ENCODE results near the gene KLHL15.
A peak's percentile ranks its signal among the peaks of the same experiment; 100 is the strongest.

Gene KLHL15

DNA sequence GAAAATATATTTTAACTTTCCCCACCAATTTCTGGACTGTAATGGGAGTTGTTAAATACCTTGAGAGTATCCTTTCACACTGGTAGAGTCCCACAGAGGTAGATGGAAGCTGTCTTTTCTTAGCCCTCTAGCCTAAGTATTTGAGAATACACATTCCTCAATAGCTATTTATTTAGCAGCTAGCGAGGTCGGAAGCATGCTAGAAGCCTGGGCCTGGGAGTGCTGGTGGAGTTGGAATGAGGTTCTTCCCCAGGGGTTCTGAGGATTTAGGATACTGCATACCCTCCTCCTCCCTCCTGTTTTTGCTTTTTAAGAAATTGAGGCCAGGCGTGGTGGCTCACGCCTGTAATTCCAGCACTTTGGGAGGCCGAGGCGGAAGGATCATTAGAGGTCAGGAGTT lies 999 bp upstream of the KLHL15 start:
- Histone ChIP-seq H3K9me3 (ENCODE audit: insufficient read depth, low read depth, low read length) (no peaks in the 10 kb centered on the region), H3K4me2 (ENCODE audit: low read depth, low read length, poor library complexity, severe bottlenecking) (no peak overlapping the region), H3K79me2 (ENCODE audit: insufficient read depth, low read length) (peaks cover 21% of the 10 kb centered on the region), H3K4me1 (ENCODE audit: insufficient read depth, low read length, poor library complexity, severe bottlenecking) (peaks cover 5% of the 10 kb centered on the region), H3K36me3 (ENCODE audit: insufficient read depth, low read length) (no peaks in the 10 kb centered on the region), H2AFZ (ENCODE audit: low read length) (no peak overlapping the region), H3K4me3 (ENCODE audit: low read length, poor library complexity, severe bottlenecking) (no peak overlapping the region), H3K9ac (ENCODE audit: low read depth, low read length, poor library complexity, severe bottlenecking) (no peak overlapping the region), H3F3A (ENCODE audit: low read depth) (no peaks in the 10 kb centered on the region), H4K20me1 (ENCODE audit: insufficient read depth, low read length, poor library complexity, severe bottlenecking) (peaks cover 8% of the 10 kb centered on the region), H3K9me2 (replicated peaks; ENCODE audit: low read depth, low read length) (no peaks in the 10 kb centered on the region), H3K27me3 (ENCODE audit: insufficient read depth, low read length, poor library complexity, severe bottlenecking) (no peaks in the 10 kb centered on the region)
- TF ChIP-seq, protein P1, sequence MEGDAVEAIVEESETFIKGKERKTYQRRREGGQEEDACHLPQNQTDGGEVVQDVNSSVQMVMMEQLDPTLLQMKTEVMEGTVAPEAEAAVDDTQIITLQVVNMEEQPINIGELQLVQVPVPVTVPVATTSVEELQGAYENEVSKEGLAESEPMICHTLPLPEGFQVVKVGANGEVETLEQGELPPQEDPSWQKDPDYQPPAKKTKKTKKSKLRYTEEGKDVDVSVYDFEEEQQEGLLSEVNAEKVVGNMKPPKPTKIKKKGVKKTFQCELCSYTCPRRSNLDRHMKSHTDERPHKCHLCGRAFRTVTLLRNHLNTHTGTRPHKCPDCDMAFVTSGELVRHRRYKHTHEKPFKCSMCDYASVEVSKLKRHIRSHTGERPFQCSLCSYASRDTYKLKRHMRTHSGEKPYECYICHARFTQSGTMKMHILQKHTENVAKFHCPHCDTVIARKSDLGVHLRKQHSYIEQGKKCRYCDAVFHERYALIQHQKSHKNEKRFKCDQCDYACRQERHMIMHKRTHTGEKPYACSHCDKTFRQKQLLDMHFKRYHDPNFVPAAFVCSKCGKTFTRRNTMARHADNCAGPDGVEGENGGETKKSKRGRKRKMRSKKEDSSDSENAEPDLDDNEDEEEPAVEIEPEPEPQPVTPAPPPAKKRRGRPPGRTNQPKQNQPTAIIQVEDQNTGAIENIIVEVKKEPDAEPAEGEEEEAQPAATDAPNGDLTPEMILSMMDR (conservative IDR thresholded peaks at IDR 0.05; ENCODE audit: low read length), result no peak

DNA sequence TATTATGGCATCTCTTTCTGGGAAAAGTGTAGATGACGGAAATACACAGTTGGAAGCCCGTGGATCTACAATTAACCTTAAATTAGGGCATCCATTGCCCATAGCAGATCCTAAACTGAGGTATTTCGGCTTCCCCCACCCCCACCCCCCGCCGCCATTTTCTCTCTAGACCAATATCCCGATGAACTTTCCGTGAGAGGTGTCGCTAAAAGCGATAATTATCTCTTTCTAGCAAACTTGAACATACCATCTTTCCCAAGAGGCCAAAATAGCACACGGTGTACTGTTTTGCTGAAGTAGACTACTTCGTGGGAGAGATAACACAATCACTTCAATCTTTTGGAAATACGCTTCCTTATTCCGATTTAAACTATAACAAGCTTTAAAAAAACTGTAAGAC lies 554 bp downstream of the KLHL15 start:
- no peaks in the 10 kb centered on the region for H3K27me3 ChIP-seq (ENCODE audit: insufficient read depth, low read length, poor library complexity, severe bottlenecking)

DNA sequence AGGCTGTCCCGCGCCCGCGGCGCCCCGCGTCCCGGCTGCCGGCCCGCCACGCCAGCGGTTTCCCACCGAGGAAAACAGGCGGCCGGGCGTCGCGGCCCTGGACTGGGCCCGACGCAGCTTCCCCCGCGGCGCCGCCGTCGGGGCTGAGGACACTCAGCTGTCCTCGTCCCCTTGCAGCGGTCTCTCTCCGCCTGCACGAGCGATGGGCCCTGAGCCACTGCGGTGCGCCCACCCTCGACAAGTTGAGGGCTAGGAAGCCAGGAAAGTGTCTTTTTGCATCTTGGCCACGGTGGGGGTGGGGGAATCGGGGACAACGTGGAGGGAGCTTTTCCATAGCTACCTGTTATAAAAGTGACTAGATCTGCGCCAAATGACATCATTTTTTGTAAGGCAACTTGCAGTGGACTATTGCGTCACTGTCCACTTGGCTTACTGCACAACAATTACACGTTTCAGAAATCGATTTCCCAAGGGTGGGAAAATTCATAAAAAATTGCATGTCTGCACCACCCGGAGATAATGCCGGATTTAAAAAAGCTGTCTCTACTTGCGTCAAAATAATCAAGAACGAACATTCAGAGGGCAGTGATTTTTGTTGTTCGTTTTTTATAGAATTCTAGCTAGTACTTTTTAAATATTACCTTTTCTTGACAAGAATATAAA lies 1.1 kb downstream of the KLHL15 start:
- Histone ChIP-seq H4K20me1 (ENCODE audit: insufficient read depth, low read length, poor library complexity, severe bottlenecking) (peaks cover 19% of the 10 kb centered on the region), H3K4me1 (ENCODE audit: insufficient read depth, low read length, poor library complexity, severe bottlenecking) (peaks cover 7% of the 10 kb centered on the region), H3F3A (ENCODE audit: low read depth) (no peaks in the 10 kb centered on the region)

More for the DNA sequence above, 554 bp downstream of the KLHL15 start:
- H2AFZ ChIP-seq (ENCODE audit: low read length), result no peak overlapping the region
- H3F3A ChIP-seq (ENCODE audit: low read depth), result no peaks in the 10 kb centered on the region
- no peaks in the 10 kb centered on the region for H3K36me3 ChIP-seq (ENCODE audit: insufficient read depth, low read length)
- no peaks in the 10 kb centered on the region for H3K9me2 ChIP-seq (replicated peaks; ENCODE audit: low read depth, low read length)
- H3K4me1 ChIP-seq (ENCODE audit: insufficient read depth, low read length, poor library complexity, severe bottlenecking), result peaks cover 5% of the 10 kb centered on the region
- H3K9ac ChIP-seq (ENCODE audit: low read depth, low read length, poor library complexity, severe bottlenecking), result peak overlapping the region; percentile 84
- peaks cover 14% of the 10 kb centered on the region for H4K20me1 ChIP-seq (ENCODE audit: insufficient read depth, low read length, poor library complexity, severe bottlenecking)
- peak overlapping the region; percentile 67 for H3K4me2 ChIP-seq (ENCODE audit: low read depth, low read length, poor library complexity, severe bottlenecking)
- no peak for TF ChIP-seq EZH2phosphoT487 (IDR thresholded peaks at IDR 0.05; ENCODE audit: borderline replicate concordance)
- TF ChIP-seq, protein P1 (conservative IDR thresholded peaks at IDR 0.05; ENCODE audit: low read length), result no peak
- peak overlapping the region; percentile 86 for H3K4me3 ChIP-seq (ENCODE audit: low read length, poor library complexity, severe bottlenecking)
- H3K9me3 ChIP-seq (ENCODE audit: insufficient read depth, low read depth, low read length), result no peaks in the 10 kb centered on the region
- peaks cover 36% of the 10 kb centered on the region for H3K79me2 ChIP-seq (ENCODE audit: insufficient read depth, low read length)

More for the DNA sequence above, 1.1 kb downstream of the KLHL15 start:
- Histone ChIP-seq H3K36me3 (ENCODE audit: insufficient read depth, low read length) (no peaks in the 10 kb centered on the region), H3K4me3 (ENCODE audit: low read length, poor library complexity, severe bottlenecking) (peak overlapping the region; percentile 86), H3K27me3 (ENCODE audit: insufficient read depth, low read length, poor library complexity, severe bottlenecking) (no peaks in the 10 kb centered on the region), H3K4me2 (ENCODE audit: low read depth, low read length, poor library complexity, severe bottlenecking) (peak overlapping the region; percentile 67), H3K79me2 (ENCODE audit: insufficient read depth, low read length) (peaks cover 42% of the 10 kb centered on the region), H2AFZ (ENCODE audit: low read length) (peak overlapping the region; percentile 63), H3K9me3 (ENCODE audit: insufficient read depth, low read depth, low read length) (no peaks in the 10 kb centered on the region), H3K9ac (ENCODE audit: low read depth, low read length, poor library complexity, severe bottlenecking) (peak overlapping the region; percentile 84), H3K9me2 (replicated peaks; ENCODE audit: low read depth, low read length) (no peaks in the 10 kb centered on the region)
- TF ChIP-seq, protein P1 (conservative IDR thresholded peaks at IDR 0.05; ENCODE audit: low read length), result no peak
- no peak for TF ChIP-seq EZH2phosphoT487 (IDR thresholded peaks at IDR 0.05; ENCODE audit: borderline replicate concordance)

Measured in Loucy (cell line).